HG03565 (cell line): ENCODE results near the gene DDX10.

Source experiments
- ATAC-seq: cut with Tn5 transposase; IDR thresholded peaks from one replicate; pipeline ENCODE4 v1.9.1; 2021; ENCODE audit warnings: mild to moderate bottlenecking, moderate library complexity; ENCODE audit not compliant: unreplicated experiment

The DDX10 gene

GRCh38 chr11:108966978-108967377 is 302.1 kb downstream of the DDX10 start:
- ATAC-seq: no peak

- ATAC-seq: no peak
Observed at GRCh38 chr11:108967571-108967970, 302.7 kb downstream of the DDX10 start.

GRCh38 chr11:108970221-108970991 is 305.5 kb downstream of the DDX10 start:
- ATAC-seq: no peak

- no peak for ATAC-seq
Observed at GRCh38 chr11:108973402-108974162, 308.7 kb downstream of the DDX10 start.

GRCh38 chr11:108975026-108975425 is 310.2 kb downstream of the DDX10 start:
- ATAC-seq: no peak

- ATAC-seq: no peak
Observed at GRCh38 chr11:108975641-108976071, 310.8 kb downstream of the DDX10 start.

- ATAC-seq: no peak
Observed at GRCh38 chr11:108983636-108984420, 319.0 kb downstream of the DDX10 start.

- no peak for ATAC-seq
Observed at GRCh38 chr11:108984523-108984922, 319.7 kb downstream of the DDX10 start.

- ATAC-seq: no peak
Observed at GRCh38 chr11:108985236-108985944, 320.5 kb downstream of the DDX10 start.

- ATAC-seq: no peak
Observed at GRCh38 chr11:108985945-108986279, 321.0 kb downstream of the DDX10 start.
